SK-N-SH (cell line): Measurements from ENCODE around the gene KIF9. TPM values are rescaled to one million over a fixed set of nuclear protein-coding genes. Genes with fewer than 3 reads are reported as not detected.

ENCODE experiments used
- CTCF ChIA-PET: fragments of 300-600, 350-600 bp; formaldehyde crosslinking; extraction: SDS; loops from one replicate; lab custom pipeline; 2021; lab: Yijun Ruan, JAX
- POLR2A ChIA-PET: fragments of 350-600 bp; sonication (Branson Sonifier 250); formaldehyde crosslinking; extraction: SDS; loops from one replicate; lab custom pipeline; 2020; ENCODE audit warnings: antibody characterized with exemption, inconsistent platforms; lab: Yijun Ruan, JAX
- DNase-seq: peaks from one replicate; pipeline ENCODE4 v3.0.0; 2012
- H2AFZ ChIP-seq: fragments of 200-600 bp; sonication (generic); 2 replicates; pipeline ENCODE4 v1.8.1; 2016; ENCODE audit warnings: antibody characterized with exemption, mild to moderate bottlenecking, low read depth
- H3F3A ChIP-seq: fragments of 200-600 bp; sonication (generic); replicated peaks from 2 replicates; pipeline ENCODE3; 2016; ENCODE audit warnings: antibody characterized with exemption, mild to moderate bottlenecking; ENCODE audit not compliant: insufficient read depth
- H3K27ac ChIP-seq, 2 experiments: fragments of 200-500 bp in 1 of 2; fragments of 200-600 bp in 1 of 2; sonication (Bioruptor generic) in 1 of 2; sonication (generic), shearing (Covaris generic) in 1 of 2; 2 replicates each; pipeline versions ENCODE4 v1.5.1 to v1.6.1; 2014 to 2016; ENCODE audit warnings: low read depth in 2 of 2, inconsistent platforms in 1 of 2, low read length in 1 of 2, mild to moderate bottlenecking in 1 of 2, mixed read lengths in 1 of 2
- H3K27me3 ChIP-seq: fragments of 200-600 bp; sonication (generic), shearing (Covaris generic); 2 replicates; pipeline ENCODE4 v1.6.1; 2016; ENCODE audit warnings: mixed run types; ENCODE audit not compliant: insufficient read depth
- H3K36me3 ChIP-seq, 2 experiments: fragments of 200-500 bp in 1 of 2; fragments of 200-600 bp in 1 of 2; sonication (Bioruptor generic) in 1 of 2; sonication (generic) in 1 of 2; replicated peaks in 1 of 2; 2 replicates each; pipeline versions ENCODE3 to v1.5.1; 2014 to 2016; ENCODE audit warnings: low read length in 1 of 2, mild to moderate bottlenecking in 1 of 2; ENCODE audit not compliant: insufficient read depth in 2 of 2, control insufficient read depth in 1 of 2
- H3K4me1 ChIP-seq, 2 experiments: fragments of 200-500 bp in 1 of 2; fragments of 200-600 bp in 1 of 2; sonication (Bioruptor generic) in 1 of 2; sonication (generic), shearing (Covaris generic) in 1 of 2; 2 replicates each; pipeline versions ENCODE4 v1.5.1 to v1.6.1; 2014 to 2016; ENCODE audit warnings: low read depth in 1 of 2, low read length in 1 of 2, mixed run types in 1 of 2; ENCODE audit not compliant: insufficient read depth in 2 of 2, control insufficient read depth in 1 of 2
- H3K4me2 ChIP-seq: fragments of 200-600 bp; sonication (generic), shearing (Covaris generic); 2 replicates; pipeline ENCODE4 v1.6.1; 2017; ENCODE audit warnings: mixed run types
- H3K4me3 ChIP-seq, 2 experiments: fragments of 200-500 bp in 1 of 2; fragments of 200-600 bp in 1 of 2; sonication (Bioruptor generic) in 1 of 2; sonication (generic), shearing (Covaris generic) in 1 of 2; 2 replicates each; pipeline versions ENCODE4 v1.5.1 to v1.8.1; 2014 to 2016; ENCODE audit warnings: low read depth in 2 of 2, inconsistent platforms in 1 of 2, low read length in 1 of 2, mild to moderate bottlenecking in 1 of 2, mixed read lengths in 1 of 2, moderate library complexity in 1 of 2
- H3K79me2 ChIP-seq: fragments of 200-600 bp; sonication (generic); 2 replicates; pipeline ENCODE4 v1.8.1; 2017; ENCODE audit warnings: mild to moderate bottlenecking; ENCODE audit not compliant: insufficient read depth
- H3K9ac ChIP-seq: fragments of 200-600 bp; sonication (generic); 2 replicates; pipeline ENCODE4 v1.6.1; 2017; ENCODE audit warnings: mixed run types
- H3K9me2 ChIP-seq: fragments of 200-600 bp; sonication (generic); 2 replicates; pipeline ENCODE4 v1.6.1; 2017; ENCODE audit warnings: mixed run types
- H3K9me3 ChIP-seq: fragments of 200-600 bp; sonication (generic); 2 replicates; pipeline ENCODE4 v1.6.1; 2017; ENCODE audit warnings: mixed run types, mild to moderate bottlenecking, moderate library complexity
- H4K20me1 ChIP-seq: fragments of 200-600 bp; sonication (generic); 2 replicates; pipeline ENCODE4 v1.6.1; 2017; ENCODE audit warnings: mild to moderate bottlenecking, mixed run types; ENCODE audit not compliant: insufficient read depth
- FOSL2 ChIP-seq: IDR thresholded peaks from 2 replicates; pipeline ENCODE4 v1.4.0; 2012; ENCODE audit warnings: low read depth, mild to moderate bottlenecking, moderate library complexity, borderline replicate concordance
- MXI1 ChIP-seq: IDR thresholded peaks from 2 replicates; pipeline ENCODE4 v1.6.1; 2012; ENCODE audit warnings: mild to moderate bottlenecking, low read depth, low read length, improper control_type of control experiment
- POLR2AphosphoS5 ChIP-seq: IDR thresholded peaks from 2 replicates; pipeline ENCODE4 v1.6.1; 2012; ENCODE audit warnings: low read depth, low read length
- RCOR1 ChIP-seq: fragments of 150-350 bp; IDR thresholded peaks from 2 replicates; pipeline ENCODE4 v1.6.1; 2017; ENCODE audit warnings: antibody characterized with exemption, low read length
- RXRA ChIP-seq: IDR thresholded peaks from 2 replicates; pipeline ENCODE4 v1.4.0; 2012; ENCODE audit warnings: low read depth, mild to moderate bottlenecking, borderline replicate concordance
- SIN3A ChIP-seq: IDR thresholded peaks from 2 replicates; pipeline ENCODE4 v1.6.1; 2012; ENCODE audit warnings: low read depth, mild to moderate bottlenecking, low read length, moderate library complexity, borderline replicate concordance
- SMC3 ChIP-seq: IDR thresholded peaks from 2 replicates; pipeline ENCODE4 v1.6.1; 2012; ENCODE audit warnings: low read depth, low read length, improper control_type of control experiment
- YY1 ChIP-seq: IDR thresholded peaks from 2 replicates; pipeline ENCODE4 v1.4.0; 2012; ENCODE audit warnings: low read depth, mild to moderate bottlenecking
- WGBS: methylation state at CpG from one replicate; pipeline ENCODE4 v1.1.6; 2017; ENCODE audit warnings: low lambda C conversion rate; 5-methylcytosine and 5-hydroxymethylcytosine counted together
- polyA plus RNA-seq, 3 experiments: library from polyadenylated mRNA; depleted of rRNA; stranded (reverse); fragments of >200 nt; gene quantifications; 2 replicates each; pipeline ENCODE4 v1.2.3, GENCODE V29; 2012
- TF ChIP-seq, protein P1 (sequence below): fragments of 150-350 bp; IDR thresholded peaks from 2 replicates; pipeline ENCODE4 v1.6.1; 2017; ENCODE audit warnings: antibody characterized with exemption, low read length, low read depth, borderline replicate concordance
- TF ChIP-seq, protein P2 (sequence below): IDR thresholded peaks from 2 replicates; pipeline ENCODE4 v1.4.0; 2012; ENCODE audit warnings: low read depth
- TF ChIP-seq, protein P3 (sequence below): fragments of 150-350 bp; IDR thresholded peaks from 2 replicates; pipeline ENCODE4 v1.6.1; 2016; ENCODE audit warnings: mild to moderate bottlenecking, low read depth, low read length
- TF ChIP-seq, protein P4 (sequence below): IDR thresholded peaks from 2 replicates; pipeline ENCODE4; 2012
- TF ChIP-seq, protein P5 (sequence below): IDR thresholded peaks from 2 replicates; pipeline ENCODE4 v1.6.1; 2012; ENCODE audit warnings: mild to moderate bottlenecking, low read depth, low read length, moderate library complexity

The KIF9 gene
- polyA plus RNA-seq, 1 of the 3 experiments (the other 2 are of a cell fraction): 31.8 TPM

DNA sequence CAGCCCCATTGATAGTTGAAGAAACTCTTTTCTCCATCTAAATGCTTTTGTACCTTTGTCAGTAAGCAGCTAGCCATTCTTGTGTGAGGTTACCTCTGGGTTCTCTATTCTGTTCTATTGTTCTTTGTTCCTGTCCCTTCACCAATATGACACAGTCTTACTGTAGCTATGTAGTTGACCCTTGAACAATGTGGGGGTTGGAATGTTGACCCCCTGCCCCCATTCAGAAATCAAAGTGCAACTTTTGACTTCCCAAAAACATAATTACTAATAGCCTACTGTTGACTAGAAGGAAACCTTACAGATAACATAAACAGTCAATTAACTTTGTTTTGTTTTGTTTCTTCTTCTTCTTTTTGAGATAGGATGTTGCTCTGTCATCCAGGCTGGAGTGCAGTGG lies 18.9 kb upstream of the KIF9 start:
- TF ChIP-seq POLR2AphosphoS5: no peak
- no peak for TF ChIP-seq RXRA
- TF ChIP-seq, protein P1, sequence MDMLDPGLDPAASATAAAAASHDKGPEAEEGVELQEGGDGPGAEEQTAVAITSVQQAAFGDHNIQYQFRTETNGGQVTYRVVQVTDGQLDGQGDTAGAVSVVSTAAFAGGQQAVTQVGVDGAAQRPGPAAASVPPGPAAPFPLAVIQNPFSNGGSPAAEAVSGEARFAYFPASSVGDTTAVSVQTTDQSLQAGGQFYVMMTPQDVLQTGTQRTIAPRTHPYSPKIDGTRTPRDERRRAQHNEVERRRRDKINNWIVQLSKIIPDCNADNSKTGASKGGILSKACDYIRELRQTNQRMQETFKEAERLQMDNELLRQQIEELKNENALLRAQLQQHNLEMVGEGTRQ: no peak
- TF ChIP-seq, protein P2, sequence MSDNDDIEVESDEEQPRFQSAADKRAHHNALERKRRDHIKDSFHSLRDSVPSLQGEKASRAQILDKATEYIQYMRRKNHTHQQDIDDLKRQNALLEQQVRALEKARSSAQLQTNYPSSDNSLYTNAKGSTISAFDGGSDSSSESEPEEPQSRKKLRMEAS: no peak
- TF ChIP-seq SMC3: no peak
- TF ChIP-seq, protein P3, sequence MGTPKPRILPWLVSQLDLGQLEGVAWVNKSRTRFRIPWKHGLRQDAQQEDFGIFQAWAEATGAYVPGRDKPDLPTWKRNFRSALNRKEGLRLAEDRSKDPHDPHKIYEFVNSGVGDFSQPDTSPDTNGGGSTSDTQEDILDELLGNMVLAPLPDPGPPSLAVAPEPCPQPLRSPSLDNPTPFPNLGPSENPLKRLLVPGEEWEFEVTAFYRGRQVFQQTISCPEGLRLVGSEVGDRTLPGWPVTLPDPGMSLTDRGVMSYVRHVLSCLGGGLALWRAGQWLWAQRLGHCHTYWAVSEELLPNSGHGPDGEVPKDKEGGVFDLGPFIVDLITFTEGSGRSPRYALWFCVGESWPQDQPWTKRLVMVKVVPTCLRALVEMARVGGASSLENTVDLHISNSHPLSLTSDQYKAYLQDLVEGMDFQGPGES: no peak
- no peak for TF ChIP-seq FOSL2
- no peak for TF ChIP-seq YY1
- TF ChIP-seq, protein P4, sequence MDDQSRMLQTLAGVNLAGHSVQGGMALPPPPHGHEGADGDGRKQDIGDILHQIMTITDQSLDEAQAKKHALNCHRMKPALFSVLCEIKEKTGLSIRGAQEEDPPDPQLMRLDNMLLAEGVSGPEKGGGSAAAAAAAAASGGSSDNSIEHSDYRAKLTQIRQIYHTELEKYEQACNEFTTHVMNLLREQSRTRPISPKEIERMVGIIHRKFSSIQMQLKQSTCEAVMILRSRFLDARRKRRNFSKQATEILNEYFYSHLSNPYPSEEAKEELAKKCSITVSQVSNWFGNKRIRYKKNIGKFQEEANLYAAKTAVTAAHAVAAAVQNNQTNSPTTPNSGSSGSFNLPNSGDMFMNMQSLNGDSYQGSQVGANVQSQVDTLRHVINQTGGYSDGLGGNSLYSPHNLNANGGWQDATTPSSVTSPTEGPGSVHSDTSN: no peak
- no peak for TF ChIP-seq MXI1
- H3K4me1 ChIP-seq: no peaks in the 10 kb centered on the region
- peaks cover 30% of the 10 kb centered on the region; the same call in 1 of the 2 replicates for H3K79me2 ChIP-seq
- peaks cover 5% of the 10 kb centered on the region for H3F3A ChIP-seq
- H3K4me3 ChIP-seq: no peak overlapping the region
- H3K4me2 ChIP-seq: no peak overlapping the region
- H3K27ac ChIP-seq: no peak overlapping the region
- no peaks in the 10 kb centered on the region for H4K20me1 ChIP-seq
- peaks cover 4 to 16% of the 10 kb centered on the region in 2 experiments for H3K36me3 ChIP-seq
- ChIA-PET POLR2A (no interaction called here), CTCF (no interaction called here)
- no peaks in the 10 kb centered on the region for H3K9me2 ChIP-seq
- no peak overlapping the region for H3K9ac ChIP-seq
- DNase-seq: no peak
- H2AFZ ChIP-seq: no peak overlapping the region
- no peaks in the 10 kb centered on the region for H3K9me3 ChIP-seq
- H3K27me3 ChIP-seq: no peaks in the 10 kb centered on the region

DNA sequence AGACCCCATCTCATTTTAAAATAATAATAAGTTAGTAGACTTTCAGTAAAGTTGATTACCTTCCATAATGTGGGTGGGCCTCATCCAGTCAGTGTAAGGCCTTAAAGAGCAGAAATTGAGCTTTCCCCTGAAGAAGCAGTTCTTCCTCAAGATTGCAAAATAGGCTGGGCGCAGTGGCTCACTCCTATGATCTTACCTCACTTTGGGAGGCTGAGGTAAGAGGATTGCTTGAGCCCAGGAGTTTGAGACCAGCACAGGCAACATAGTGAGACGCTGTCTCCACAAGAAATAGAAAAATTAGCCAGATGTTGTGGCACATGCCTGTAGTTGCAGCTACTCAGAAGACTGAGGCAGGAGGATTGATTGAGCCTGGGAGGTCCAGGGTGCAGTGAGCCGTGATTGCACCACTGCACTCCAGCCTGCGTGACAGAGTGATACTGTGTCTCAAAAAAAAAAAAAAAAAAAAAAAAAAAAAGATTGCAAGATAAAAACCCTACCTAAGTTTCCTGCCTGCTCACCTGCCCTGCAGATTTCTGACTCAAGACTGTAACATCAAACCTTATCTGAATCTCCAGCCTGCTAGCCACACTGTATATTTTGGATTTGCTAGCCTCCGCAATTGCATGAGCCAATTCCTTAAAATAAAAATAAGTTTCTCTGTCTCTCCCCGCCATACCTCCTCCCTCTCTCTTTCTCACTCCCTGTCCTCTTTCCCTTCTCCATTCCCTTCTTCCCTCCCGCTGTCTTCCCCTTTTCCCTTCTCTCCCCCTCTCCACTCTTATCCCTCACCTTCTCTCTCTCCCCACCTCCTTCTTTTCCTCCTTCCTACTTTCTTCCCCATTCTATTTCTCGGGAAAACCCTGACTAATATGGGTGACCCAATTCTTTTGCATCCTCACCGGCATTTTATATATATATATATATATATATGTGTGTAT lies 17.1 kb upstream of the KIF9 start:
- TF ChIP-seq, protein P2: no peak
- TF ChIP-seq SIN3A (no peak), RCOR1 (no peak)
- TF ChIP-seq, protein P5, sequence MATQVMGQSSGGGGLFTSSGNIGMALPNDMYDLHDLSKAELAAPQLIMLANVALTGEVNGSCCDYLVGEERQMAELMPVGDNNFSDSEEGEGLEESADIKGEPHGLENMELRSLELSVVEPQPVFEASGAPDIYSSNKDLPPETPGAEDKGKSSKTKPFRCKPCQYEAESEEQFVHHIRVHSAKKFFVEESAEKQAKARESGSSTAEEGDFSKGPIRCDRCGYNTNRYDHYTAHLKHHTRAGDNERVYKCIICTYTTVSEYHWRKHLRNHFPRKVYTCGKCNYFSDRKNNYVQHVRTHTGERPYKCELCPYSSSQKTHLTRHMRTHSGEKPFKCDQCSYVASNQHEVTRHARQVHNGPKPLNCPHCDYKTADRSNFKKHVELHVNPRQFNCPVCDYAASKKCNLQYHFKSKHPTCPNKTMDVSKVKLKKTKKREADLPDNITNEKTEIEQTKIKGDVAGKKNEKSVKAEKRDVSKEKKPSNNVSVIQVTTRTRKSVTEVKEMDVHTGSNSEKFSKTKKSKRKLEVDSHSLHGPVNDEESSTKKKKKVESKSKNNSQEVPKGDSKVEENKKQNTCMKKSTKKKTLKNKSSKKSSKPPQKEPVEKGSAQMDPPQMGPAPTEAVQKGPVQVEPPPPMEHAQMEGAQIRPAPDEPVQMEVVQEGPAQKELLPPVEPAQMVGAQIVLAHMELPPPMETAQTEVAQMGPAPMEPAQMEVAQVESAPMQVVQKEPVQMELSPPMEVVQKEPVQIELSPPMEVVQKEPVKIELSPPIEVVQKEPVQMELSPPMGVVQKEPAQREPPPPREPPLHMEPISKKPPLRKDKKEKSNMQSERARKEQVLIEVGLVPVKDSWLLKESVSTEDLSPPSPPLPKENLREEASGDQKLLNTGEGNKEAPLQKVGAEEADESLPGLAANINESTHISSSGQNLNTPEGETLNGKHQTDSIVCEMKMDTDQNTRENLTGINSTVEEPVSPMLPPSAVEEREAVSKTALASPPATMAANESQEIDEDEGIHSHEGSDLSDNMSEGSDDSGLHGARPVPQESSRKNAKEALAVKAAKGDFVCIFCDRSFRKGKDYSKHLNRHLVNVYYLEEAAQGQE: no peak
- TF ChIP-seq, protein P1: no peak
- WGBS: 94% methylated on average over 9 of the region's 9 CpGs
- DNase-seq: no peak
- H3K27me3 ChIP-seq: no peaks in the 10 kb centered on the region
- no peaks in the 10 kb centered on the region for H3K9me2 ChIP-seq
- ChIA-PET POLR2A (no interaction called here), CTCF (interaction anchor here (0.6 to 1.6 kb wide), 3 partner anchors 19 to 390 kb away, joined by 3 to 5 read pairs (median 3); no protein-coding TSS in a partner anchor)
- no peak overlapping the region for H3K9ac ChIP-seq
- no peaks in the 10 kb centered on the region for H3K4me1 ChIP-seq
- no peak overlapping the region for H3K27ac ChIP-seq
- H3K4me3 ChIP-seq: no peak overlapping the region
- no peaks in the 10 kb centered on the region for H3K9me3 ChIP-seq
- H2AFZ ChIP-seq: no peak overlapping the region
- H3F3A ChIP-seq: peaks cover 5% of the 10 kb centered on the region
- peaks cover 27% of the 10 kb centered on the region; the same call in 1 of the 2 replicates for H3K79me2 ChIP-seq
- no peaks in the 10 kb centered on the region for H4K20me1 ChIP-seq
- H3K36me3 ChIP-seq: peaks cover 4 to 8% of the 10 kb centered on the region in 2 experiments
- H3K4me2 ChIP-seq: no peak overlapping the region
